ENCODE measurements around the gene AHCYL2.
"Not testable (repeated sequence)": the region's sequence is repeated elsewhere in the genome, so short reads cannot be mapped to it uniquely, and the experiment has no call there.

The AHCYL2 gene

GRCh38 chr7:129356176-129356575 lies 131.3 kb downstream of the AHCYL2 start:
- no peak for DNase-seq

- DNase-seq: no peak
Observed at GRCh38 chr7:129359176-129359575, 134.3 kb downstream of the AHCYL2 start.

- no peak for DNase-seq
Observed at GRCh38 chr7:129359638-129360037, 134.8 kb downstream of the AHCYL2 start.

- no peak for DNase-seq
Observed at GRCh38 chr7:129361771-129362170, 136.9 kb downstream of the AHCYL2 start.

- DNase-seq: no peak
Observed at GRCh38 chr7:129362496-129362895, 137.7 kb downstream of the AHCYL2 start.

- no peak for DNase-seq
Observed at GRCh38 chr7:129367349-129367699, 142.5 kb downstream of the AHCYL2 start.

GRCh38 chr7:129367700-129368388 lies 143.0 kb downstream of the AHCYL2 start:
- DNase-seq: peak; percentile 21

- DNase-seq: no peak
Observed at GRCh38 chr7:129368389-129368986, 143.7 kb downstream of the AHCYL2 start.

- DNase-seq: not testable (repeated sequence)
Observed at GRCh38 chr7:129369447-129369846, 144.6 kb downstream of the AHCYL2 start.

- DNase-seq: no peak
Observed at GRCh38 chr7:129370812-129371211, 146.0 kb downstream of the AHCYL2 start.

GRCh38 chr7:129371487-129371886 lies 146.7 kb downstream of the AHCYL2 start:
- no peak for DNase-seq

- DNase-seq: no peak
Observed at GRCh38 chr7:129373651-129374428, 149.0 kb downstream of the AHCYL2 start.

- DNase-seq: no peak
Observed at GRCh38 chr7:129375141-129375938, 150.5 kb downstream of the AHCYL2 start.

- DNase-seq: no peak
Observed at GRCh38 chr7:129376076-129376777, 151.4 kb downstream of the AHCYL2 start.

GRCh38 chr7:129376778-129377700 lies 152.2 kb downstream of the AHCYL2 start:
- DNase-seq: no peak

- DNase-seq: no peak
Observed at GRCh38 chr7:129381710-129382484, 157.1 kb downstream of the AHCYL2 start.

- DNase-seq: no peak
Observed at GRCh38 chr7:129383542-129384132, 158.8 kb downstream of the AHCYL2 start.

- no peak for DNase-seq
Observed at GRCh38 chr7:129385116-129385515, 160.3 kb downstream of the AHCYL2 start.

GRCh38 chr7:129385598-129385997 lies 160.8 kb downstream of the AHCYL2 start:
- no peak for DNase-seq

- DNase-seq: no peak
Observed at GRCh38 chr7:129386506-129386905, 161.7 kb downstream of the AHCYL2 start.
